DND-41 (cell line): ENCODE results near the gene ANO9.
A peak's percentile ranks its signal among the peaks of the same experiment; 100 is the strongest.
"Not testable (repeated sequence)": the region's sequence is repeated elsewhere in the genome, so short reads cannot be mapped to it uniquely, and the experiment has no call there.

Experiments
- ATAC-seq: fragments of 200-7000 bp; cut with Tn5 transposase; 3 replicates; pipeline ENCODE4 v1.9.1; 2021; ENCODE audit warnings: low read depth; ENCODE audit not compliant: insufficient read depth
- DNase-seq: peaks from one replicate; pipeline ENCODE4 v3.0.0-alpha.2; 2020
- H2AFZ ChIP-seq: 2 replicates; pipeline ENCODE4 v1.6.0; 2012; ENCODE audit warnings: low read depth, low read length
- H3K27ac ChIP-seq: 2 replicates; pipeline ENCODE4 v1.5.1; 2012; ENCODE audit warnings: low read length, inconsistent platforms
- H3K27me3 ChIP-seq: fragments of 200-600 bp; sonication (generic); 2 replicates; pipeline ENCODE4 v1.6.0; 2012; ENCODE audit warnings: low read length, mild to moderate bottlenecking, inconsistent platforms; ENCODE audit not compliant: insufficient read depth, poor library complexity
- H3K36me3 ChIP-seq: 2 replicates; pipeline ENCODE4 v1.5.1; 2012; ENCODE audit warnings: low read length, inconsistent platforms; ENCODE audit not compliant: insufficient read depth
- H3K4me1 ChIP-seq: 2 replicates; pipeline ENCODE4 v1.5.1; 2012; ENCODE audit warnings: mild to moderate bottlenecking, low read length; ENCODE audit not compliant: insufficient read depth
- H3K4me2 ChIP-seq: 2 replicates; pipeline ENCODE4 v1.6.0; 2012; ENCODE audit warnings: mild to moderate bottlenecking, moderate library complexity, low read length, inconsistent platforms; ENCODE audit not compliant: insufficient read depth
- H3K4me3 ChIP-seq, 2 experiments: fragments of 200-600 bp in 1 of 2; shearing (Covaris generic) in 1 of 2; 2 replicates each; pipeline ENCODE4 v1.5.1; 2012 to 2016; ENCODE audit warnings: inconsistent platforms in 2 of 2, low read length in 2 of 2, mild to moderate bottlenecking in 2 of 2, low read depth in 1 of 2, moderate library complexity in 1 of 2
- H3K79me2 ChIP-seq: 2 replicates; pipeline ENCODE4 v1.6.0; 2012; ENCODE audit warnings: low read length, inconsistent platforms; ENCODE audit not compliant: insufficient read depth
- H3K9ac ChIP-seq: 2 replicates; pipeline ENCODE4 v1.6.0; 2012; ENCODE audit warnings: low read depth, mild to moderate bottlenecking, inconsistent platforms, low read length, moderate library complexity
- H3K9me3 ChIP-seq: 2 replicates; pipeline ENCODE4 v1.5.1; 2012; ENCODE audit warnings: low read length, moderate library complexity, mild to moderate bottlenecking, inconsistent platforms; ENCODE audit not compliant: insufficient read depth, severe bottlenecking
- H4K20me1 ChIP-seq: 2 replicates; pipeline ENCODE4 v1.6.0; 2012; ENCODE audit warnings: low read length; ENCODE audit not compliant: insufficient read depth
- CTCF ChIP-seq: IDR thresholded peaks from 2 replicates; pipeline ENCODE4 v1.5.1; 2012; ENCODE audit warnings: borderline replicate concordance, low read length, moderate library complexity, mild to moderate bottlenecking; ENCODE audit not compliant: poor library complexity, severe bottlenecking; ENCODE audit errors: extremely low read depth
- EZH2 ChIP-seq: IDR thresholded peaks from 3 replicates; pipeline ENCODE4 v1.6.1; 2012; ENCODE audit warnings: borderline replicate concordance, low read depth, mild to moderate bottlenecking, moderate library complexity, low read length, inconsistent platforms; ENCODE audit not compliant: severe bottlenecking

Gene ANO9

DNA sequence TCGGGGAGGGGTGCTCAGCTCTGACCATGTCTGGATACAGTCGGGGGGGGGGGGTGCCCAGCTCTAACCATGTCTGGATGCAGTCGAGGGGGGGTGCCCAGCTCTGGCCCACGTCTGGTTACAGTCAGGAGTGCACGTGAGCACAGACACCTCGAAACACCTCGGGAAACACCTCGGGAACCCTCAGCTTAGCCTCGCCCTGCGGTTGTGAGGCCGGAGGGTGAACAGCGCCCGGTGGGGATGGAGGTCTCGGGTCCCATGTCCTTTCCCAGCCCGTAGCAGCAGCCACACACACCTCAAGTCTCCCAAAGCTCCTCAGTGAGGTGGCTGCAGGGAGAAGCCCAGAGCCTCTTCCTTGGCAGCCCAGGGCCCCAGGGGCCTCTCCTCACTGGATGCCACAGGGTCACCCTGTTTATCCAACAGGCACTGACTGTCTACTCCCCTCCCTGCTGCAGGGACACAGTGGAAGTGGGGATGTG lies 29.1 kb downstream of the ANO9 start:
- Histone ChIP-seq H3K27me3 (peaks cover 8% of the 10 kb centered on the region), H3K36me3 (no peaks in the 10 kb centered on the region; the same call in 1 of the 2 replicates), H4K20me1 (peaks cover 4% of the 10 kb centered on the region; the same call in 1 of the 2 replicates), H3K4me3 (no peak overlapping the region), H3K9me3 (no peaks in the 10 kb centered on the region), H3K4me1 (peaks cover 65% of the 10 kb centered on the region), H2AFZ (no peak overlapping the region), H3K79me2 (peaks cover 16% of the 10 kb centered on the region), H3K9ac (no peak overlapping the region), H3K4me2 (no peak overlapping the region), H3K27ac (peak overlapping the region; percentile 63)
- no peak for DNase-seq
- ATAC-seq: no peak
- TF ChIP-seq EZH2 (no peak), CTCF (no peak)

- Histone ChIP-seq H3K79me2 (peaks cover 16% of the 10 kb centered on the region), H3K4me1 (peaks cover 66% of the 10 kb centered on the region)
- not testable (repeated sequence) for H3K4me2 ChIP-seq, H3K9ac ChIP-seq, DNase-seq, ATAC-seq, H2AFZ ChIP-seq, H3K36me3 ChIP-seq, H3K27me3 ChIP-seq, H4K20me1 ChIP-seq, H3K9me3 ChIP-seq, H3K4me3 ChIP-seq, H3K27ac ChIP-seq
Measured at GRCh38 chr11:411520-411919, 30.3 kb downstream of the ANO9 start.

DNA sequence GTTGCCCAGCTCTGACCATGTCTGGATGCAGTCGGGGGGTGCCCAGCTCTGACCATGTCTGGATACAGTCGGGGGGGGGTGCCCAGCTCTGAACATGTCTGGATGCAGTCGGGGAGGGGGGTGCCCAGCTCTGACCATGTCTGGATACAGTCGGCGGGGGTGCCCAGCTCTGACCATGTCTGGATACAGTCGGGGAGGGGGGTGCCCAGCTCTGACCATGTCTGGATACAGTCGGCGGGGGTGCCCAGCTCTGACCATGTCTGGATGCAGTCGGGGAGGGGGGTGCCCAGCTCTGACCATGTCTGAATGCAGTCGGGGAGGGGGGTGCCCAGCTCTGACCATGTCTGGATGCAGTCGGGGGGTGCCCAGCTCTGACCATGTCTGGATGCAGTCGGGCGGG lies 31.1 kb downstream of the ANO9 start:
- not testable (repeated sequence) for H2AFZ ChIP-seq, ATAC-seq, H3K36me3 ChIP-seq, H3K4me3 ChIP-seq, H3K4me2 ChIP-seq, DNase-seq, H3K9me3 ChIP-seq, H4K20me1 ChIP-seq, H3K9ac ChIP-seq, H3K27me3 ChIP-seq, H3K27ac ChIP-seq
- H3K79me2 ChIP-seq: peaks cover 16% of the 10 kb centered on the region
- H3K4me1 ChIP-seq: peaks cover 63% of the 10 kb centered on the region

DNA sequence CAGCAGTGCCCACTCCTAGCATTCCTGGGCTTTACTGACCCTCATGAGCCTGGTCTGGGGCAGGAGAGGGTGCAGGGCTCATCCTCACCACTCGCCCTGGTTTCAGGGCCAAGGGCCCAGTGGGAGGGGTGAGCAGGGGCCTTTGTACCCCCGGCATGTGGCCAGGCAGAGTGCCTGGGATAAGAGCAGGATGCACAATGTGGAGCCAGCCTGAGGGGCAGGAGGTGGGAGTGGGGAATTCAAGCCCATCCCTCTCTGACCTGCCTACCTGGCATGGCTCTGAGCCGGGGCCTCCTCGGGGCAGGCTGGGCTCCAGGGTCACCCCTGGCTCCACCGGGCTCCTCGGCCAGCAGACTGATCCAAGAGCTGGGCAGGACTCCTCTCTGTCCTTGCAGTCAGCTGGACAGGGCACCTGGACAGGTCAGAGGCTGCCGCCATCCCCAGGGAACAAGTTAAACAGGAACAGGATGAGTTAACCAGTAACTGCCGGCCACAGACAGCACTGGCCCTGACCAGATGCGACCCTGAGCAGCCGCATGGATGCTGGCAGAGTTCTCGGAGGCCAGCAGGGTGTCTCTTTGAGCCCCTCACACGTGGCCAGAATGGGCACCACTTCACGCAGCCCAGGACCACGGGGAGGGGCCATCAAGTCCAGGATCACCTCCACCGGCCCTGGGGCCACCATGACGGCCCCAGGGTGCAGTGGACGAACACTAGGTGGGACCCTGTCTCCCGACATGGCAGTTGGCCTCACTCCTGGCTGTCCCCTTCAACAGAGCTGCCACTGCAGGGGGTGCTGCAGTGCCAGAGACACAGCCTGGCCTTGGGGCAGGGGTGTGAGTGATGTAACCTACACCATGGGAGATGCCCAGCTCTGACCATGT lies 32.0 kb downstream of the ANO9 start:
- H3K27me3 ChIP-seq: no peaks in the 10 kb centered on the region
- H3K79me2 ChIP-seq: peaks cover 16% of the 10 kb centered on the region
- peaks cover 9% of the 10 kb centered on the region; the same call in 1 of the 2 replicates for H4K20me1 ChIP-seq
- H3K4me1 ChIP-seq: peaks cover 56% of the 10 kb centered on the region
- H3K27ac ChIP-seq: no peak overlapping the region
- H3K36me3 ChIP-seq: no peaks in the 10 kb centered on the region; the same call in 1 of the 2 replicates
- H3K9ac ChIP-seq: no peak overlapping the region
- no peak overlapping the region for H2AFZ ChIP-seq
- no peak for DNase-seq
- no peaks in the 10 kb centered on the region for H3K9me3 ChIP-seq
- H3K4me3 ChIP-seq: no peak overlapping the region
- ATAC-seq: no peak
- TF ChIP-seq EZH2 (no peak), CTCF (no peak)
- no peak overlapping the region for H3K4me2 ChIP-seq
